Measurements from ENCODE around the gene POR. TPM values are rescaled to one million over a fixed set of nuclear protein-coding genes. Genes with fewer than 3 reads are reported as not detected.
A peak's percentile ranks its signal among the peaks of the same experiment; 100 is the strongest.

POR gene
- polyA plus RNA-seq, 4 donors: 80.5 to 461 (median 262) TPM

GRCh38 chr7:75985009-75985517 is 70.1 kb downstream of the POR start:
- Histone ChIP-seq H3K36me3 (ENCODE audit: control insufficient read depth in 3 of 3, insufficient read depth in 2 of 3, low read depth in 1 of 3, low read length in 3 of 3) (peaks cover 10 to 84% (median 27%) of the 10 kb centered on the region in 3 donors), H3K27me3 (ENCODE audit: control insufficient read depth in 3 of 3, insufficient read depth in 3 of 3, low read length in 3 of 3) (no peaks in the 10 kb centered on the region), H3K4me1 (ENCODE audit: control insufficient read depth in 3 of 3, insufficient read depth in 2 of 3, low read depth in 1 of 3, low read length in 2 of 3) (peaks cover 0 to 6% (median 0%) of the 10 kb centered on the region in 3 donors), H3K27ac (ENCODE audit: low read depth in 1 of 3, low read length in 2 of 3) (no peak overlapping the region), H3K9me3 (ENCODE audit: control insufficient read depth in 2 of 2, insufficient read depth in 1 of 2, low read depth in 1 of 2, low read length in 1 of 2) (no peaks in the 10 kb centered on the region), H3K4me3 (ENCODE audit: low read depth in 1 of 3, low read length in 3 of 3) (no peak overlapping the region)
- FAIRE-seq: no peak
- 78 to 89% (median 84%) methylated on average over 19 to 21 of the region's 21 CpGs for WGBS, 3 donors
- DNase-seq: no peak

- H3K27ac ChIP-seq (ENCODE audit: low read depth in 1 of 3, low read length in 2 of 3): peak overlapping the region in 1 of 3 donors; percentile 30
- WGBS, 3 donors: 64 to 78% (median 69%) methylated on average over 31 to 41 of the region's 41 CpGs
Observed at GRCh38 chr7:75985518-75986146, 70.7 kb downstream of the POR start.

GRCh38 chr7:75986147-75986781 is 71.3 kb downstream of the POR start:
- Histone ChIP-seq H3K4me1 (ENCODE audit: control insufficient read depth in 3 of 3, insufficient read depth in 2 of 3, low read depth in 1 of 3, low read length in 2 of 3) (peaks cover 0 to 2% (median 0%) of the 10 kb centered on the region in 3 donors), H3K27ac (ENCODE audit: low read depth in 1 of 3, low read length in 2 of 3) (peak overlapping the region in 1 of 3 donors; percentile 30), H3K9me3 (ENCODE audit: control insufficient read depth in 2 of 2, insufficient read depth in 1 of 2, low read depth in 1 of 2, low read length in 1 of 2) (no peaks in the 10 kb centered on the region), H3K36me3 (ENCODE audit: control insufficient read depth in 3 of 3, insufficient read depth in 2 of 3, low read depth in 1 of 3, low read length in 3 of 3) (peaks cover 8 to 78% (median 24%) of the 10 kb centered on the region in 3 donors), H3K27me3 (ENCODE audit: control insufficient read depth in 3 of 3, insufficient read depth in 3 of 3, low read length in 3 of 3) (no peaks in the 10 kb centered on the region), H3K4me3 (ENCODE audit: low read depth in 1 of 3, low read length in 3 of 3) (no peak overlapping the region)
- DNase-seq (no peak), FAIRE-seq (no peak)
- WGBS, 3 donors: 78 to 83% (median 80%) methylated on average over 18 to 20 of the region's 20 CpGs

More at GRCh38 chr7:75985518-75986146, 70.7 kb downstream of the POR start:
- Histone ChIP-seq H3K4me3 (ENCODE audit: low read depth in 1 of 3, low read length in 3 of 3) (no peak overlapping the region), H3K27me3 (ENCODE audit: control insufficient read depth in 3 of 3, insufficient read depth in 3 of 3, low read length in 3 of 3) (no peaks in the 10 kb centered on the region), H3K36me3 (ENCODE audit: control insufficient read depth in 3 of 3, insufficient read depth in 2 of 3, low read depth in 1 of 3, low read length in 3 of 3) (peaks cover 10 to 81% (median 27%) of the 10 kb centered on the region in 3 donors), H3K9me3 (ENCODE audit: control insufficient read depth in 2 of 2, insufficient read depth in 1 of 2, low read depth in 1 of 2, low read length in 1 of 2) (no peaks in the 10 kb centered on the region), H3K4me1 (ENCODE audit: control insufficient read depth in 3 of 3, insufficient read depth in 2 of 3, low read depth in 1 of 3, low read length in 2 of 3) (peaks cover 0 to under 1% (median 0%) of the 10 kb centered on the region in 3 donors)
- DNase-seq: peak in 1 of 2 donors; percentile 70
- FAIRE-seq: no peak

GRCh38 chr7:75987026-75987804 is 72.3 kb downstream of the POR start:
- no peak for DNase-seq
- H3K36me3 ChIP-seq (ENCODE audit: control insufficient read depth in 3 of 3, insufficient read depth in 2 of 3, low read depth in 1 of 3, low read length in 3 of 3): peaks cover 4 to 73% (median 22%) of the 10 kb centered on the region in 3 donors
- H3K9me3 ChIP-seq (ENCODE audit: control insufficient read depth in 2 of 2, insufficient read depth in 1 of 2, low read depth in 1 of 2, low read length in 1 of 2): no peaks in the 10 kb centered on the region
- H3K4me3 ChIP-seq (ENCODE audit: low read depth in 1 of 3, low read length in 3 of 3): no peak overlapping the region
- H3K4me1 ChIP-seq (ENCODE audit: control insufficient read depth in 3 of 3, insufficient read depth in 2 of 3, low read depth in 1 of 3, low read length in 2 of 3): peaks cover 0 to 2% (median 0%) of the 10 kb centered on the region in 3 donors
- H3K27me3 ChIP-seq (ENCODE audit: control insufficient read depth in 3 of 3, insufficient read depth in 3 of 3, low read length in 3 of 3): no peaks in the 10 kb centered on the region
- WGBS, 3 donors: 92 to 94% (median 92%) methylated on average over 29 to 32 of the region's 32 CpGs
- no peak for FAIRE-seq
- peak overlapping the region in 1 of 3 donors; percentile 9 for H3K27ac ChIP-seq (ENCODE audit: low read depth in 1 of 3, low read length in 2 of 3)

- DNase-seq: no peak
- H3K27me3 ChIP-seq (ENCODE audit: control insufficient read depth in 3 of 3, insufficient read depth in 3 of 3, low read length in 3 of 3): no peaks in the 10 kb centered on the region
- H3K36me3 ChIP-seq (ENCODE audit: control insufficient read depth in 3 of 3, insufficient read depth in 2 of 3, low read depth in 1 of 3, low read length in 3 of 3): peaks cover 4 to 68% (median 22%) of the 10 kb centered on the region in 3 donors
- no peaks in the 10 kb centered on the region for H3K9me3 ChIP-seq (ENCODE audit: control insufficient read depth in 2 of 2, insufficient read depth in 1 of 2, low read depth in 1 of 2, low read length in 1 of 2)
- H3K4me1 ChIP-seq (ENCODE audit: control insufficient read depth in 3 of 3, insufficient read depth in 2 of 3, low read depth in 1 of 3, low read length in 2 of 3): peaks cover under 1 to 4% (median under 1%) of the 10 kb centered on the region in 3 donors
- WGBS, 3 donors: 86 to 89% (median 88%) methylated on average over 30 of the region's 30 CpGs
- no peak overlapping the region for H3K4me3 ChIP-seq (ENCODE audit: low read depth in 1 of 3, low read length in 3 of 3)
- no peak overlapping the region for H3K27ac ChIP-seq (ENCODE audit: low read depth in 1 of 3, low read length in 2 of 3)
- FAIRE-seq: no peak
Observed at GRCh38 chr7:75987805-75988567, 73.0 kb downstream of the POR start.

- DNase-seq (no peak), FAIRE-seq (no peak)
- Histone ChIP-seq H3K4me1 (ENCODE audit: control insufficient read depth in 3 of 3, insufficient read depth in 2 of 3, low read depth in 1 of 3, low read length in 2 of 3) (peaks cover 4 to 8% (median 6%) of the 10 kb centered on the region in 3 donors), H3K36me3 (ENCODE audit: control insufficient read depth in 3 of 3, insufficient read depth in 2 of 3, low read depth in 1 of 3, low read length in 3 of 3) (peaks cover 4 to 62% (median 16%) of the 10 kb centered on the region in 3 donors), H3K9me3 (ENCODE audit: control insufficient read depth in 2 of 2, insufficient read depth in 1 of 2, low read depth in 1 of 2, low read length in 1 of 2) (no peaks in the 10 kb centered on the region), H3K27ac (ENCODE audit: low read depth in 1 of 3, low read length in 2 of 3) (no peak overlapping the region), H3K27me3 (ENCODE audit: control insufficient read depth in 3 of 3, insufficient read depth in 3 of 3, low read length in 3 of 3) (no peaks in the 10 kb centered on the region), H3K4me3 (ENCODE audit: low read depth in 1 of 3, low read length in 3 of 3) (no peak overlapping the region)
- 62 to 81% (median 64%) methylated on average over 14 to 17 of the region's 31 CpGs for WGBS, 3 donors
Observed at GRCh38 chr7:75988568-75989499, 73.9 kb downstream of the POR start.

All from small intestine (tissue), 7 donors.